A549 (cell line): ENCODE data around the gene PHB1. TPM values are rescaled to one million over a fixed set of nuclear protein-coding genes. Genes with fewer than 3 reads are reported as not detected.
A peak's percentile ranks its signal among the peaks of the same experiment; 100 is the strongest.

Experiments used
- ATAC-seq, 2 experiments: fragments of 200-7000 bp in 1 of 2; fragments of >200 bp in 1 of 2; cut with Nextera tagmentation in 1 of 2; cut with Tn5 transposase in 1 of 2; 3 replicates each; pipeline versions ENCODE4 v1.8.0 to v1.9.1; 2018 to 2020; ENCODE audit warnings: mild to moderate bottlenecking in 1 of 2, moderate library complexity in 1 of 2
- CTCF ChIA-PET: fragments of 300-600 bp; sonication (Branson Sonifier 250); formaldehyde crosslinking; extraction: SDS; loops from one replicate; lab custom pipeline; 2021; ENCODE audit warnings: antibody characterized with exemption, inconsistent platforms; lab: Yijun Ruan, JAX
- POLR2A ChIA-PET: fragments of 350-600 bp; formaldehyde crosslinking; extraction: SDS; loops from one replicate; lab custom pipeline; 2021; ENCODE audit warnings: antibody characterized with exemption, inconsistent platforms; lab: Yijun Ruan, JAX
- DNase-seq, 2 experiments: peaks; one replicate each; pipeline versions ENCODE4 v3.0.0 to v3.0.0-alpha.2; 2011 to 2016; ENCODE audit warnings: low read depth in 1 of 2, low spot score in 1 of 2
- FAIRE-seq: peaks from 2 replicates; lab custom pipeline; 2011; peaks lifted over from hg19 to GRCh38; lab: Jason Lieb, UNC
- H3K27ac ChIP-seq, 2 experiments: fragments of >200 bp; sonication (Bioruptor Twin); formaldehyde crosslinking; 3 replicates each; pipeline ENCODE4 v1.5.1; 2016 to 2017
- H3K4me1 ChIP-seq: fragments of >200 bp; sonication (Bioruptor Twin); formaldehyde crosslinking; 3 replicates; pipeline ENCODE4 v1.6.1; 2016
- H3K4me2 ChIP-seq: fragments of >200 bp; sonication (Bioruptor Twin); formaldehyde crosslinking; 3 replicates; pipeline ENCODE4 v1.6.1; 2016
- H3K4me3 ChIP-seq: fragments of >200 bp; sonication (Bioruptor Twin); formaldehyde crosslinking; 3 replicates; pipeline ENCODE4 v1.5.1; 2016
- H3K9me3 ChIP-seq: fragments of >200 bp; sonication (Bioruptor Twin); formaldehyde crosslinking; 3 replicates; pipeline ENCODE4 v1.6.1; 2016
- ATOH8 ChIP-seq: fragments of 250-450 bp; sonication (Bioruptor Pico); IDR thresholded peaks from 2 replicates; pipeline ENCODE4 v1.5.0; 2020; ENCODE audit warnings: low read depth, mild to moderate bottlenecking, moderate library complexity
- BHLHE40 ChIP-seq: IDR thresholded peaks from 2 replicates; pipeline ENCODE4 v1.6.1; 2012; ENCODE audit warnings: low read depth, low read length, inconsistent platforms
- CBX2 ChIP-seq: fragments of 200-600 bp; sonication (generic); IDR thresholded peaks from 2 replicates; pipeline ENCODE4 v1.6.1; 2016; ENCODE audit warnings: low read depth, mild to moderate bottlenecking, borderline replicate concordance
- CBX8 ChIP-seq: fragments of 200-600 bp; sonication (generic); IDR thresholded peaks from 2 replicates; pipeline ENCODE4 v1.6.1; 2016
- CEBPB ChIP-seq, 2 experiments: fragments of >200 bp in 1 of 2; sonication (Bioruptor Twin) in 1 of 2; formaldehyde crosslinking in 1 of 2; IDR thresholded peaks; 2 replicates each; pipeline ENCODE4 v1.6.1; 2012 to 2016
- CHD2 ChIP-seq: fragments of 150-350 bp; IDR thresholded peaks from 2 replicates; pipeline ENCODE4 v1.6.1; 2014; ENCODE audit warnings: low read length; ENCODE audit not compliant: partially characterized antibody
- E2F6 ChIP-seq: IDR thresholded peaks from 2 replicates; pipeline ENCODE4 v1.6.1; 2012; ENCODE audit warnings: low read depth, borderline replicate concordance
- ESRRA ChIP-seq: fragments of 150-350 bp; IDR thresholded peaks from 2 replicates; pipeline ENCODE4 v1.6.1; 2014; ENCODE audit warnings: mild to moderate bottlenecking, low read length, borderline replicate concordance
- FOSL2 ChIP-seq, 2 experiments: fragments of 450-650 bp in 1 of 2; fragments of >200 bp in 1 of 2; sonication (Bioruptor Twin) in 1 of 2; formaldehyde crosslinking; IDR thresholded peaks; 2 replicates each; pipeline versions ENCODE4 v1.5.0 to v1.6.1; 2016 to 2020; ENCODE audit warnings: mild to moderate bottlenecking in 1 of 2, moderate library complexity in 1 of 2
- HDAC2 ChIP-seq: fragments of 200-600 bp; sonication (generic); IDR thresholded peaks from 2 replicates; pipeline ENCODE4 v1.6.1; 2016
- HEYL ChIP-seq: fragments of 250-450 bp; sonication (Bioruptor Pico); IDR thresholded peaks from 2 replicates; pipeline ENCODE4 v1.8.0; 2021; ENCODE audit warnings: mild to moderate bottlenecking, moderate library complexity
- HOXB5 ChIP-seq: fragments of 250-450 bp; sonication (Bioruptor Pico); IDR thresholded peaks from 2 replicates; pipeline ENCODE4 v1.5.0; 2020; ENCODE audit warnings: mild to moderate bottlenecking, moderate library complexity
- JUN ChIP-seq, 2 experiments: fragments of >200 bp; sonication (Bioruptor Twin); formaldehyde crosslinking; IDR thresholded peaks; 2 replicates in 1 of 2; 3 replicates in 1 of 2; pipeline ENCODE4 v1.6.1; 2016 to 2017
- JUNB ChIP-seq: fragments of >200 bp; sonication (Bioruptor Twin); formaldehyde crosslinking; IDR thresholded peaks from 2 replicates; pipeline ENCODE4 v1.6.1; 2016
- KDM1A ChIP-seq: fragments of 200-600 bp; sonication (generic); IDR thresholded peaks from 2 replicates; pipeline ENCODE4 v1.6.1; 2016; ENCODE audit warnings: low read depth, mild to moderate bottlenecking
- KDM5A ChIP-seq: fragments of 200-600 bp; sonication (generic); IDR thresholded peaks from 2 replicates; pipeline ENCODE4 v1.6.1; 2016; ENCODE audit warnings: antibody characterized with exemption, mild to moderate bottlenecking
- NPAS2 ChIP-seq: fragments of 250-450 bp; sonication (Bioruptor Pico); IDR thresholded peaks from 2 replicates; pipeline ENCODE4 v1.8.0; 2022; ENCODE audit warnings: mild to moderate bottlenecking, moderate library complexity, borderline replicate concordance
- NR3C1 ChIP-seq: fragments of >200 bp; sonication (Bioruptor Twin); formaldehyde crosslinking; IDR thresholded peaks from 3 replicates; pipeline ENCODE4 v1.6.1; 2017
- RARB ChIP-seq: fragments of 250-450 bp; sonication (Bioruptor Pico); IDR thresholded peaks from 2 replicates; pipeline ENCODE4 v1.8.0; 2021; ENCODE audit warnings: mild to moderate bottlenecking, moderate library complexity
- RCOR1 ChIP-seq: fragments of 150-350 bp; IDR thresholded peaks from 2 replicates; pipeline ENCODE4 v1.6.1; 2014; ENCODE audit warnings: antibody characterized with exemption, low read length, low read depth
- TFCP2L1 ChIP-seq: fragments of 250-450 bp; sonication (Bioruptor Pico); IDR thresholded peaks from 2 replicates; pipeline ENCODE4 v1.5.0; 2021; ENCODE audit warnings: mild to moderate bottlenecking
- ZFP36 ChIP-seq: fragments of 450-650 bp; IDR thresholded peaks from 2 replicates; pipeline ENCODE4 v1.6.1; 2014; ENCODE audit warnings: borderline replicate concordance; ENCODE audit not compliant: partially characterized antibody
- ZNF302 ChIP-seq: fragments of 250-450 bp; sonication (Bioruptor Pico); IDR thresholded peaks from 2 replicates; pipeline ENCODE4 v1.9.0; 2021; ENCODE audit warnings: inconsistent platforms, mild to moderate bottlenecking, moderate library complexity
- ZSCAN20 ChIP-seq: fragments of 250-450 bp; sonication (Bioruptor Pico); IDR thresholded peaks from 2 replicates; pipeline ENCODE4 v1.8.0; 2022; ENCODE audit warnings: mild to moderate bottlenecking, moderate library complexity
- WGBS: methylation state at CpG from one replicate; pipeline ENCODE4 v1.1.6; 2017; ENCODE audit errors: missing lambda C conversion rate; 5-methylcytosine and 5-hydroxymethylcytosine counted together
- polyA plus RNA-seq, 4 experiments: library from polyadenylated mRNA; depleted of rRNA in 3 of 4; stranded (reverse); fragments of >200 nt; fragmentation: RNase III in 1 of 4; extraction: RNeasy Plus Mini Kit Qiagen cat#74134 plus additional on column Dnase treatment in 1 of 4; gene quantifications; 2 replicates in 3 of 4; 3 replicates in 1 of 4; pipeline ENCODE4 v1.2.3, GENCODE V29; 2011 to 2017
- TF ChIP-seq, protein P1 (sequence below): IDR thresholded peaks from 2 replicates; pipeline ENCODE4 v1.6.1; 2012

The PHB1 gene
- polyA plus RNA-seq, 2 of the 4 experiments (the other 2 are of a cell fraction), result 432 to 480 TPM

DNA sequence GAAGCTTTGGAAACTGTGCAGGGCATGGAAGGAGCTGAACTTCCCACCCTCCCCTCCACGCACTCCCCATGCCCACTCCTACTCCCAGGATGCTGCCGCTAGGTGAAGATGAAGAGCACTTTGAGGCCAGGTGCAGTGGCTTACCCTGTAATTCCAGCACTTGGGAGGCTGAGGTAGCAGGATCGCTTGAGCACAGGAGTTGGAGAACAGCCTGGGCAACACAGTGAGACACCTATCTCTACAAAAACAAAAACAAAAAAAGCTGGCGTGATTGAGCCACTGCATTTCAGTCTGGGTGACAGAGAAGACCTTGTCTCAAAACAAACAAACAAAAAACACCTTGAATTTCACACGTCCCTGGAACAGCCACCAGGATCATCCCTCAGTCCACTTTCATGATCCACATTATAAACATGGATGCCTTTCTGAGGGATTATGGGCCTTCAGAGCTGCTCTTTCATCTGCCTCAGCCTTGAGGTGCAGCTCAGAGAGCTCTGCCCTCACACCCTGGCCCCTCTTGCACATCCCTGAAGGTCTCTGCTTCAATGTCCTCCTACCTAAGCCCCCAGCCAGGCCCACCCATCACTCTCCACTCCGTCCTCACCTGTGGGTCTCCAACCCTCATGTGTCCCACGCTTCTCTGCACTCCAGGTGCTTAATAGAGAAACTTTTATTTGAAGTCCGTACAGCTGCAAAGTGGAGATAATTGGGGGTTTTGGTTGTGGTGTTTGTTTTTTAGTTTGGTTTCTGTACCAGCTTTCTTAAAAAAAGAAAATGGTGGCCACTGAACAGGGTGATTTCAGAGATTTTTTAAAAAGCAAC is 25.8 kb downstream of the PHB1 start:
- H3K4me2 ChIP-seq, result no peak overlapping the region
- FAIRE-seq, result no peak
- no peak for DNase-seq

DNA sequence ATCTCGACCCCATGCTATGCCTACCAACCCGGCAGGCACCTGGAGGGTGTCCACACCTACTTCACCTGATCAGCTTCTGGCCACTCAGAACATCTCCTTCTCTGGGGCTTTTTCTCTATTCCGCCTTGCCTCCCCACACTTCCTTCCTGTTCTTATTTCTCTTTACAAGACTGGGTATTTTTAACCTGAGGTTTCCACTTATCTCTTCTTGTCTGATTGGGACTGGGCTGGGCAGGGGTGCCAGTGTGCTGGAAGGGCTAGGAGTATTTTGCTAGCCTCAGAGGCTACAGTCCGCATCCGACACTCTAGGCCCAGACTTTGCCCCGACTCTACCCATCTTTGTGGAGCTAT is 26.4 kb downstream of the PHB1 start:
- FAIRE-seq, result no peak
- Histone ChIP-seq H3K9me3 (no peaks in the 10 kb centered on the region; the same call in 2 of the 3 replicates), H3K4me1 (peaks cover 7% of the 10 kb centered on the region; the same call in 1 of the 3 replicates), H3K27ac (no peak overlapping the region), H3K4me2 (no peak overlapping the region), H3K4me3 (no peak overlapping the region)
- ChIA-PET CTCF (interaction anchor here (2.0 to 18.2 kb wide), 4 partner anchors 20 to 168 kb away, joined by 8 to 417 read pairs (median 20); no protein-coding TSS in a partner anchor), POLR2A (no interaction called here)
- ATAC-seq, result no peak
- TF ChIP-seq CBX2 (no peak), KDM5A (no peak), KDM1A (no peak), ZNF302 (CRISPR knock-in tag) (no peak)
- WGBS, result 82% methylated on average over 6 of the region's 6 CpGs
- DNase-seq, result no peak

More for the DNA sequence above, 25.8 kb downstream of the PHB1 start:
- Histone ChIP-seq H3K4me3 (no peak overlapping the region), H3K27ac (no peak overlapping the region), H3K9me3 (no peaks in the 10 kb centered on the region; the same call in 2 of the 3 replicates), H3K4me1 (peaks cover 7% of the 10 kb centered on the region; the same call in 1 of the 3 replicates)
- no peak for ATAC-seq
- TF ChIP-seq RCOR1, result no peak
- TF ChIP-seq ESRRA, result no peak
- no peak for TF ChIP-seq HOXB5
- no peak for TF ChIP-seq KDM1A
- TF ChIP-seq ZFP36, result no peak
- no peak for TF ChIP-seq CHD2
- no peak for TF ChIP-seq ATOH8 (CRISPR knock-in tag)
- TF ChIP-seq BHLHE40, result no peak
- POLR2A ChIA-PET, result no interaction called here
- CTCF ChIA-PET, result interaction anchor here (0.7 to 18.2 kb wide), 7 partner anchors 9 to 1440 kb away, joined by 3 to 417 read pairs (median 8); no protein-coding TSS in a partner anchor
- WGBS, result 89% methylated on average over 8 of the region's 8 CpGs

DNA sequence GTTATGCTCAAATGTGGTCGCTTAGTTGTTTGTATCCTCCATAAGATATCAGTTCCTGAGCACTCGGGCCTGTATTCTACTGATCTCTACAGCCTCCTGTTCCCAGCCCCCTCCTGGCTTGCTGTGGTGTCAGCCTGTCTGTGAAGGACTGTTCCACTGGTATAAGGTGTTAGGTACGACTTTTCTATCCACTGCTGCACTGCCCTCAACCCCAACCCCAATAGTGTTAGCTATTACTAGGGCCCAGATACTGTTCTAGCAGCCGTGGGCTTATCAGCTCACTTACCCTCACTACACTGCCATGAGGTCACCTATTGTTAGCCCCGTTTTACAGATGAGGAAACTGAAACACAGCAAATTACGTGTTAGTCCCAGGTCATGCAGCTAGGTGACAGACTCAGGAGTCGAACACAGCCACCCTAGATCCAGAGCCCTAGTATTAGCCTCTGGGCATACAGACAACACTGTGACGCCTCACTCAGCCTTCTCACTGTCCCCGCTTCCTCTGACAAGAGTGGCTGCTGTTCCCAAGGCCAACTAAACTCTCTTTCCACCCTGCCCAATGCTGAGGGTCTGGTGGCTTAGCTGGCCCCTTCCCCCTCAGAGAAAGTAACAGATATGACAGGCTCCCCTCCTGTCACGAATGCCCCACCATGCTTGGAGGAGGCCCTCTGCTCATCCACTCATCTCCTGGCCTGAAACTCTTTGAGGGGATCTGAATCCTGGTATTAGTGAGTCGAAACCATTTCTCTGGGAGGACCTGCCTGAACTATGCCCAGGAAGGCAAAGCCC is 27.0 kb downstream of the PHB1 start:
- H3K9me3 ChIP-seq, result no peaks in the 10 kb centered on the region; the same call in 2 of the 3 replicates
- no peak overlapping the region for H3K4me3 ChIP-seq
- POLR2A ChIA-PET, result no interaction called here
- TF ChIP-seq CEBPB (IDR thresholded peaks at IDR 0.05), result no peak
- TF ChIP-seq, all 56 proteins: peak for 0
- no peak for DNase-seq
- peaks cover 7% of the 10 kb centered on the region; the same call in 1 of the 3 replicates for H3K4me1 ChIP-seq
- no peak overlapping the region for H3K27ac ChIP-seq
- no peak overlapping the region for H3K4me2 ChIP-seq
- no peak for FAIRE-seq
- CTCF ChIA-PET, result interaction anchor here (0.8 to 18.2 kb wide), 7 partner anchors 8 to 169 kb away, joined by 3 to 417 read pairs (median 7); no protein-coding TSS in a partner anchor
- ATAC-seq, result peak; percentile 14; a peak in 1 of 6 replicates
- 64% methylated on average over 11 of the region's 11 CpGs for WGBS

GRCh38 chr17:49386373-49386772 is 28.3 kb downstream of the PHB1 start:
- 89% methylated on average over 10 of the region's 10 CpGs for WGBS
- FAIRE-seq (no peak), ATAC-seq (no peak), DNase-seq (no peak)
- Histone ChIP-seq H3K4me3 (no peak overlapping the region), H3K27ac (no peak overlapping the region), H3K4me1 (peaks cover 7% of the 10 kb centered on the region; the same call in 1 of the 3 replicates), H3K4me2 (no peak overlapping the region), H3K9me3 (no peaks in the 10 kb centered on the region; the same call in 2 of the 3 replicates)
- ChIA-PET CTCF (interaction anchor here (0.6 to 18.2 kb wide), 7 partner anchors 8 to 184 kb away, joined by 3 to 417 read pairs (median 5); no protein-coding TSS in a partner anchor), POLR2A (no interaction called here)
- TF ChIP-seq HDAC2, result no peak
- no peak for TF ChIP-seq NPAS2 (CRISPR knock-in tag)
- TF ChIP-seq FOSL2 (IDR thresholded peaks at IDR 0.05), result no peak
- TF ChIP-seq FOSL2 (CRISPR knock-in tag; IDR thresholded peaks at IDR 0.05), result no peak
- no peak for TF ChIP-seq ZNF302 (CRISPR knock-in tag)
- no peak for TF ChIP-seq ZSCAN20 (CRISPR knock-in tag)
- no peak for TF ChIP-seq E2F6
- no peak for TF ChIP-seq TFCP2L1 (CRISPR knock-in tag)
- no peak for TF ChIP-seq JUN (IDR thresholded peaks at IDR 0.05)
- no peak for TF ChIP-seq CHD2
- TF ChIP-seq, protein P1, sequence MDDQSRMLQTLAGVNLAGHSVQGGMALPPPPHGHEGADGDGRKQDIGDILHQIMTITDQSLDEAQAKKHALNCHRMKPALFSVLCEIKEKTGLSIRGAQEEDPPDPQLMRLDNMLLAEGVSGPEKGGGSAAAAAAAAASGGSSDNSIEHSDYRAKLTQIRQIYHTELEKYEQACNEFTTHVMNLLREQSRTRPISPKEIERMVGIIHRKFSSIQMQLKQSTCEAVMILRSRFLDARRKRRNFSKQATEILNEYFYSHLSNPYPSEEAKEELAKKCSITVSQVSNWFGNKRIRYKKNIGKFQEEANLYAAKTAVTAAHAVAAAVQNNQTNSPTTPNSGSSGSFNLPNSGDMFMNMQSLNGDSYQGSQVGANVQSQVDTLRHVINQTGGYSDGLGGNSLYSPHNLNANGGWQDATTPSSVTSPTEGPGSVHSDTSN, result no peak
- no peak for TF ChIP-seq JUNB
- no peak for TF ChIP-seq ZFP36
- no peak for TF ChIP-seq CEBPB (IDR thresholded peaks at IDR 0.05)
- TF ChIP-seq CBX8, result no peak
- no peak for TF ChIP-seq NR3C1
- TF ChIP-seq HEYL, result no peak
- no peak for TF ChIP-seq RARB
- TF ChIP-seq KDM5A, result no peak
